A549 treated with GW870086 at 1 μM for 4 hours (cell line): Measurements from ENCODE around the gene SEMA3A. TPM values are rescaled to one million over a fixed set of nuclear protein-coding genes. Genes with fewer than 3 reads are reported as not detected.

Experiments used
- total RNA-seq: library from RNA; stranded (reverse); fragments of 200-300 nt; extraction: Qiagen RNA extraction; gene quantifications from 5 replicates; pipeline ENCODE4 v1.2.3, GENCODE V29; 2022; ENCODE audit warnings: low read depth

Gene SEMA3A
- 3.5 to 5.8 TPM (median 5.1 TPM) in 5 replicates for total RNA-seq

DNA sequence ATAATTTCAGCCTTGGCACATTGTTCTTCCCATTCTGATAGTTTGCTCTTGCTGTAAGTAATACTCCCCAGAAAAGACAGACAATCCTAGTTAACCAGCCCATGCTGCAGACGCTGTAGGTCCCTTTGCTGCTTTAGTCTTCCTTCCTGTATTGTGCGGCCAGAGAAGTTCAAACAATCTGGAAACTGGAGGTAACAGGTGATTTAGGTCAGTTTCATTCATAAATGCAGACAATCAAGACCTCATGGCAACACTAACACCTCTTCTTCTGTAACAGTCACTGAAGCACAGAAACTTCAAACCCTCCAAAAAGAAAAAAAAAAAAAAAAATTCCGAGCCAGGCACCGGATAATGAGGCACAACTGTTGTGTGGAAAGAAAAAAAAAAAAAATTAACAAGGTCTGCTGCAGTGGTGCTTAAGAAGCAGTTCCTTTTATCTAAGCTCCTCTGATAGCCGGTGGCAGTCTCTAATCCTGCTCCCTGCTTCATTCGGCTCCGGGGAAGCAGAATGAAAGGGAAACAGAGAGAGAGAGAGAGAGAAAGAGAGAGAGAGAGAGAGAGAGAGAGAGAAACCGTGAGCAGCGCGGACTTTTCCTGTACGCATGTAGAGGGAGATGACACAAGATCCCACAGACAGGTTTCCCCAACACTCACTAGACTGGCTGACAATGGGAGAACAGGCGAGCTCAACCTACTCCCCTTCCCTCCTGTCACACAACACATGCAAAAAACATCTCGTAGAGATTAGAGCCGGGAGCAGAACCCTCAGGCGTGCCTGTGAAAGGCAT is at the start of gene SEMA3A:
TSS of gene SEMA3A (minus strand) at position 306 of the 788 bp plus-strand sequence. CDS start at position 103, 203 bp downstream.

